DND-41 (cell line): ENCODE results near the gene SH3GLB2.

Experiments
- ATAC-seq: fragments of 200-7000 bp; cut with Tn5 transposase; 3 replicates; pipeline ENCODE4 v1.9.1; 2021; ENCODE audit warnings: low read depth; ENCODE audit not compliant: insufficient read depth
- DNase-seq: peaks from one replicate; pipeline ENCODE4 v3.0.0-alpha.2; 2020
- H2AFZ ChIP-seq: 2 replicates; pipeline ENCODE4 v1.6.0; 2012; ENCODE audit warnings: low read depth, low read length
- H3K27ac ChIP-seq: 2 replicates; pipeline ENCODE4 v1.5.1; 2012; ENCODE audit warnings: low read length, inconsistent platforms
- H3K27me3 ChIP-seq: fragments of 200-600 bp; sonication (generic); 2 replicates; pipeline ENCODE4 v1.6.0; 2012; ENCODE audit warnings: low read length, mild to moderate bottlenecking, inconsistent platforms; ENCODE audit not compliant: insufficient read depth, poor library complexity
- H3K36me3 ChIP-seq: 2 replicates; pipeline ENCODE4 v1.5.1; 2012; ENCODE audit warnings: low read length, inconsistent platforms; ENCODE audit not compliant: insufficient read depth
- H3K4me1 ChIP-seq: 2 replicates; pipeline ENCODE4 v1.5.1; 2012; ENCODE audit warnings: mild to moderate bottlenecking, low read length; ENCODE audit not compliant: insufficient read depth
- H3K4me2 ChIP-seq: 2 replicates; pipeline ENCODE4 v1.6.0; 2012; ENCODE audit warnings: mild to moderate bottlenecking, moderate library complexity, low read length, inconsistent platforms; ENCODE audit not compliant: insufficient read depth
- H3K4me3 ChIP-seq, 2 experiments: fragments of 200-600 bp in 1 of 2; shearing (Covaris generic) in 1 of 2; 2 replicates each; pipeline ENCODE4 v1.5.1; 2012 to 2016; ENCODE audit warnings: inconsistent platforms in 2 of 2, low read length in 2 of 2, mild to moderate bottlenecking in 2 of 2, low read depth in 1 of 2, moderate library complexity in 1 of 2
- H3K79me2 ChIP-seq: 2 replicates; pipeline ENCODE4 v1.6.0; 2012; ENCODE audit warnings: low read length, inconsistent platforms; ENCODE audit not compliant: insufficient read depth
- H3K9ac ChIP-seq: 2 replicates; pipeline ENCODE4 v1.6.0; 2012; ENCODE audit warnings: low read depth, mild to moderate bottlenecking, inconsistent platforms, low read length, moderate library complexity
- H3K9me3 ChIP-seq: 2 replicates; pipeline ENCODE4 v1.5.1; 2012; ENCODE audit warnings: low read length, moderate library complexity, mild to moderate bottlenecking, inconsistent platforms; ENCODE audit not compliant: insufficient read depth, severe bottlenecking
- H4K20me1 ChIP-seq: 2 replicates; pipeline ENCODE4 v1.6.0; 2012; ENCODE audit warnings: low read length; ENCODE audit not compliant: insufficient read depth
- CTCF ChIP-seq: IDR thresholded peaks from 2 replicates; pipeline ENCODE4 v1.5.1; 2012; ENCODE audit warnings: borderline replicate concordance, low read length, moderate library complexity, mild to moderate bottlenecking; ENCODE audit not compliant: poor library complexity, severe bottlenecking; ENCODE audit errors: extremely low read depth
- EZH2 ChIP-seq: IDR thresholded peaks from 3 replicates; pipeline ENCODE4 v1.6.1; 2012; ENCODE audit warnings: borderline replicate concordance, low read depth, mild to moderate bottlenecking, moderate library complexity, low read length, inconsistent platforms; ENCODE audit not compliant: severe bottlenecking

SH3GLB2 gene

GRCh38 chr9:129010267-129010975 is 17.7 kb downstream of the SH3GLB2 start:
- Histone ChIP-seq H4K20me1 (peaks cover 4% of the 10 kb centered on the region), H3K4me3 (no peak overlapping the region), H3K4me1 (no peaks in the 10 kb centered on the region), H3K4me2 (no peak overlapping the region), H3K9me3 (no peaks in the 10 kb centered on the region), H3K27ac (no peak overlapping the region), H3K9ac (no peak overlapping the region), H3K36me3 (peaks cover 89% of the 10 kb centered on the region), H3K27me3 (no peaks in the 10 kb centered on the region), H2AFZ (no peak overlapping the region), H3K79me2 (no peaks in the 10 kb centered on the region)
- no peak for TF ChIP-seq CTCF
- no peak for TF ChIP-seq EZH2
- ATAC-seq (no peak), DNase-seq (no peak)

GRCh38 chr9:129009584-129010141 is 18.5 kb downstream of the SH3GLB2 start:
- Histone ChIP-seq H3K27ac (no peak overlapping the region), H3K36me3 (peaks cover 92% of the 10 kb centered on the region), H4K20me1 (peaks cover 4% of the 10 kb centered on the region), H3K27me3 (no peaks in the 10 kb centered on the region), H3K9me3 (no peaks in the 10 kb centered on the region), H3K4me2 (no peak overlapping the region), H3K79me2 (no peaks in the 10 kb centered on the region), H2AFZ (no peak overlapping the region), H3K9ac (no peak overlapping the region), H3K4me3 (no peak overlapping the region), H3K4me1 (no peaks in the 10 kb centered on the region)
- ATAC-seq (no peak), DNase-seq (no peak)
- TF ChIP-seq EZH2 (no peak), CTCF (no peak)

GRCh38 chr9:129008986-129009583 is 19.0 kb downstream of the SH3GLB2 start:
- no peaks in the 10 kb centered on the region for H3K9me3 ChIP-seq
- peaks cover 88% of the 10 kb centered on the region for H3K36me3 ChIP-seq
- no peak overlapping the region for H3K27ac ChIP-seq
- no peak for TF ChIP-seq CTCF
- no peak for TF ChIP-seq EZH2
- no peak overlapping the region for H2AFZ ChIP-seq
- peaks cover 4% of the 10 kb centered on the region for H4K20me1 ChIP-seq
- no peaks in the 10 kb centered on the region for H3K79me2 ChIP-seq
- no peaks in the 10 kb centered on the region for H3K27me3 ChIP-seq
- H3K4me3 ChIP-seq: no peak overlapping the region
- no peak overlapping the region for H3K4me2 ChIP-seq
- no peaks in the 10 kb centered on the region for H3K4me1 ChIP-seq
- DNase-seq (no peak), ATAC-seq (no peak)
- no peak overlapping the region for H3K9ac ChIP-seq
